Erythroblast (primary cell): ENCODE measurements around the gene MAGEH1.

Source experiments
- GATA1 ChIP-seq: IDR thresholded peaks from 2 replicates; pipeline ENCODE4 v1.6.1; 2011; ENCODE audit warnings: low read depth, mild to moderate bottlenecking, control low read depth, low read length, moderate library complexity
- POLR2A ChIP-seq: IDR thresholded peaks from 2 replicates; pipeline ENCODE4 v1.6.1; 2011; ENCODE audit warnings: mild to moderate bottlenecking, low read length

GRCh38 chrX:55451990-55452832, at the start of gene MAGEH1:
- TF ChIP-seq POLR2A (peak; percentile 46), GATA1 (no peak)
